Activated gamma-delta T cell (primary cell): ENCODE results near the gene RPRD2.
"Not testable (repeated sequence)": the region's sequence is repeated elsewhere in the genome, so short reads cannot be mapped to it uniquely, and the experiment has no call there.

Experiments used
- DNase-seq: peaks from one replicate; lab custom pipeline; 2025; lab: John Stamatoyannopoulos, UW

RPRD2 gene

GRCh38 chr1:150389650-150390049 is 25.7 kb downstream of the RPRD2 start:
- no peak for DNase-seq

DNA sequence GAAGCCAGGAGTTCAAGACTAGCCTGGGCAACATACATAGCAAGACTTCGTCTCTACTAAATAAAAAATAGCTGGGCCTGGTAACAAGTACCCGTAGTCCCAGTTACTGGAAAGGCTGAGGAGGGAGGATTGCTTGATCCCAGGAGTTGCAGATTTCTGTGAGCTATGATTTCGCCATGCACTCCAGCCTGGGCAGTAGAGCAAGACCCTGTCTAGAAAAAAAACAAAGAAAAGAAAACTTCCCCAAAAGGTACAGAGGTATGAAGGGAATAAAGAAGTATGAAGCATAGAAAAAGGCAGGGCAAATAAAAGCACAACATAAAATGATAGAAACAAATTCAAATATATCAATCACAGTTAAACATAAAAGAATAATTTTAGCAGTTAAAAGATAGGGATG is 28.7 kb downstream of the RPRD2 start:
- DNase-seq = no peak

- not testable (repeated sequence) for DNase-seq
Observed at GRCh38 chr1:150395115-150395514, 31.2 kb downstream of the RPRD2 start.

DNA sequence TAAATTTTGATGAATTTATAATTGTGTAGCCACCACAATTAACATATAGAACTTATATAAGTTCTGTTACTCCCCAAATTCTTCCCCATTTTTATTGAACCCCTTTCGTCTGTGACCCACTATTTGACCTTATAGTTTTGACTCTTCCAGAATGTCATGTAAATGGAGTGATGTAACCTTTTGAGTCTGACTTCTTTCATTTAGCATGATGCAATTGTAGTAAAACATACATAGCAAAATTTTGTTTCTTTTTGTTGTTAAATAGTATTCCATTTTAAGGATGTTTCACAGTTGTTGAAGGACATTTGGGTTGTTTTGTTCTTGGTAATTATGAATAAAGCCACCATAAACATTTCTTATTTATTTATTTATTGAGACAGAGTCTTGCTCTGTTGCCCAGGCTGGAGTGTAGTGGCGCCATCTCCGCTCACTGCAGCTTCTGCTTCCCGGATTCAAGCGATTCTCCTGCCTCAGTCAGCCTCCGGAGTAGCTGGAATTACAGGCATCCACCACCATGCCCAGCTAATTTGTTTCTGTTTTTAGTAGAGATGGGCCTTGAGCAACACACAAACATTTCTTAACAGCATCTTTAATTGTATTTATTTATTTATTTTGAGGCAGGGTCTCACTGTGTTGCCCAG is 33.6 kb downstream of the RPRD2 start:
- DNase-seq = no peak

DNA sequence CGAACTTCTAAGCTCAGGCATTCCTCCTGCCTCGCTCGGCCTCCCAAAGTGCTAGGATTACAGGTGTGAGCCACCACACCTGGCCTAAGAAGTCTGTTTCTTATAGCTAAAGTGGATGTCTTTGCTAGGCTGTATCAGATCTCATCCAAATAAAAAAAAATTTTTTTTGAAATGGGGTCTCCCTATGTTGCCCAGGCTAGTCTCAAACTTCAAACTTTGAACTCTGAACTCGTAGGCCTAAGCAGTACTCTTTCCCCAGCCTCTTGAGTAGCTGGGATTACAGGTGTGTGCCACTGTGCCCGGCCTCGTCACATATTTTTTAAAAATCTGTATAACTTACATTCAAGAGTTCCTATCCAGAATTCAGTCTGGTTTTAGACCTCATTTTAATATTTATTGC is 40.5 kb downstream of the RPRD2 start:
- DNase-seq = no peak

- no peak for DNase-seq
Observed at GRCh38 chr1:150405660-150406059, 41.7 kb downstream of the RPRD2 start.

- DNase-seq = no peak
Observed at GRCh38 chr1:150406483-150406882, 42.5 kb downstream of the RPRD2 start.

DNA sequence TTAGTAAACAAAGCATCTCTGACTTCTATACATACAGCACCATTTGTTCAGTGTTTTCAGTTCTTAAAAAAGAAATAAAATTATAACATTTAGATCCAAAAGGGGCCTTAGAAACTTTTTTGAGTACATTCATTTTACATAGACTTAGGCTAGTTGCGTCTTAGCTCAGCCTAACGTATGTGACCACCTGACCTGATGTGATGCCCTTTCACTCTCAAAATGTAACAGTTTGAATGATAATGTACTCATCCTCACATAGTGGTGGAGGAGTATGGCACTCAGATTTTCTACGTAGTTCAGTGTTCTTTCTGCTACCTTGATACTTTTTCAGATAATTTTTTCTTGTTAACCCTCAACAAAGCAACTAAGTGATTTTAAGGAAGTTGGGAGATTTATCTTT is 43.4 kb downstream of the RPRD2 start:
- no peak for DNase-seq

GRCh38 chr1:150408800-150409199 is 44.9 kb downstream of the RPRD2 start:
- no peak for DNase-seq

DNA sequence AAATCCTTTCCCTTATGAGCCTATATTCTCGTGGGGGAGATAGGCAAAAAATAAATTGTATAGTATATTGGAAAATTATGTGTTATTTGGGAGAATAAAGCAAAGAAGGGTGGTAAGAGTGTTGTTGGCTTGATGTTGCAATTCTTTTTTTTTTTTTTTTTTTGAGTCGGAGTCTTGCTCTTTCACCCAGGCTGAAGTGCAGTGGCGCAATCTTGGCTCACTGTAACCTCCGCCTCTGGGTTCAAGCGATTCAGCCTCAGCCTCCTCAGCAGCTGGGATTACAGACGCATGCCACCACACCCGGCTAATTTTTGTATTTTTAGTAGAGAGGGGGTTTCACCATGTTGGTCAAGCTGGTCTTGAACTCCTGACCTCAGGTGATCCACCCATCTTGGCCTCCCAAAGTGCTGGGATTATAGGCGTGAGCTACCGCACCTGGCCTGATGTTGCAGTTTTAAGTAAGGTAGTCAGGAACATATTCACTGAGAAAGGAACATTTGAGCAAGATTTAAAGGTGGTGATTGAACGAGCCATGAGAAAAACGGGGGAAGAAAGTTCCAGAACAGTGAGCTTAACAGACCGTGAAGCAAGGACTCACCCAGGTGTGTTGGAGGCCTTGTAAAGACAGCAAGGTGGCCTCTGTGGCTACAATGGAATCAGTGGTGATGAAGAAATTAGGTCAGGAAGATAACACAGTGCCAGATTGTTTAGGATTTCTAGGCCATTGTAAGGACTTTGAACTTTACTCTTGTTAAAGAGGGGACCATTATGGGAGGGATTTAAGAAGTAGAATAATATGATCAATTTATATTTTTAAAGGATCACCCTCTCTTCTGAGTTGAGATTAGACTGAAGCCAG is 45.8 kb downstream of the RPRD2 start:
- no peak for DNase-seq

DNA sequence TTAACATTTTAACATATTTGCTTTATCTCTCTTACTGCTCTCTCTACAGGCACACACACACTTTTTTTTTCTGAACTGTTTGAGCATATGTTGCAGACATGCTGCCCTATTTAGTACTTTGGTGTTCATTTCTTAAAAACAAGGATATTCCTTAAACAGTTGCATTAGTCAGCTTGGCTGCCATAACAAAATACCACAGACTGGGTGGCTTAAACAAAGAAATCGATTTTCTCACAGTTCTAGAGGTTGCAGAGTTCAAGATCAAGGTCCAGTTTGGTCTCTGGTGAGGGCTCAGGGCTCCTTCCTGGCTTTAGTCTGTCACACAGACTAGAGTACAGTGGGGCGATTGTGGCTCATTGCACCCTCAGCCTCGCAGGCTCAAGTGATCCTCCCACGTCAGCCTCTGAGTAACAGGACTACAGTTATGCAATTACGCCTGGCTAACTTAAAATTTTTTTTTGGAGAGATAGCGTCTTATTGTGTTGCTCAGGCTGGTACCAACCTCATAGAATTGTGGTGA is 46.7 kb downstream of the RPRD2 start:
- no peak for DNase-seq

GRCh38 chr1:150414592-150414991 is 50.6 kb downstream of the RPRD2 start:
- no peak for DNase-seq

DNA sequence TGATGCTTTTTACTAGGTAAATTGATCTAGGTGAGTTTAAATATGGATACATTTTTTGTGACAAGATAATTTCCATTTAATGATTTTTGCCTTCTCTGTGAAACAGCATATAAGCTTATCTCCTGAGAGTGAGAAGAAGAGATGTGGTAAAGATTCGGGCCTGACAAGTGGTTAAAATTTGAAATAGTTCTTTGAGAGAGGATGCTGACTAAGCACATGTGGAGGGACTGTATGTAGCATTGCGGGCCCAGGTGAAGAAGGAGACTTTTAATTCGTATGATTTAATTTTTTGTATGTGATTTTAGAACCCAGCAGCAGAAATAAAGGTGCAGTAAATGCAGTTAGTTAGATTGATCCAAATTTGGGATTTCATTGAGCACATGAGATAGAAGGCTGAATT is 51.9 kb downstream of the RPRD2 start:
- no peak for DNase-seq

DNA sequence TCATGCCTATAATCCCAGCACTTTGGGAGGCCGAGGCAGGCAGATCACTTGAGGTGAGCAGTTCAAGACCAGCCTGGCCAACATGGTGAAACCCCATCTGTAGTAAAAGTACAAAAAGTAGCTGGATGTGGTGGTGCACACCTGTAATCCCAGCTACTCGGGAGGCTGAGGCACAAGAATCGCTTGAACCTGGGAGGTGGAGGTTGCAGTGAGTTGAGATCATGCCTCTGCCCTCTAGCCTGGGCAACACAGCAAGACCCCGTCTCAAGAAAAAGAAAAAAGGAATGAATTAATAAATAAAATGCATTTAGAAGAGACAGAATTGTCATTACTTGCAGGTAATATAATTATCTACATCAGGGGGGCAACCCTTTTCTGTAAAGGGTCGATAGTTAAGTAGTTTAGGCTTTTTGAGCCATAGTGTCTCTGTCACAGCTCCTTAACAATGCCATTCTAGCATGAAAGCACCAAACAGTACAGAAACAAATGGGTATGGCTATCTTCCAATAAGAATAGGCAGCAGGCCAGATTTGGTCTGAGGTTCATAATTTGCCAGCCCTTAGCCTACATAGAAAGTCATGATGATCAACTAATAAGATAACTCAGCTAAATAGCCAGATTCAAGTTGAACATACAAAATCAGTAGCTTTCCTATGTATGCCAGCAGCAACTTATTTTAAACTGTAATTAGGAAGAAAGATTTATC is 56.8 kb downstream of the RPRD2 start:
- DNase-seq = no peak

GRCh38 chr1:150422541-150422940 is 58.6 kb downstream of the RPRD2 start:
- DNase-seq = no peak

- DNase-seq = no peak
Observed at GRCh38 chr1:150429805-150430204, 65.9 kb downstream of the RPRD2 start.

- no peak for DNase-seq
Observed at GRCh38 chr1:150441121-150441520, 77.2 kb downstream of the RPRD2 start.

DNA sequence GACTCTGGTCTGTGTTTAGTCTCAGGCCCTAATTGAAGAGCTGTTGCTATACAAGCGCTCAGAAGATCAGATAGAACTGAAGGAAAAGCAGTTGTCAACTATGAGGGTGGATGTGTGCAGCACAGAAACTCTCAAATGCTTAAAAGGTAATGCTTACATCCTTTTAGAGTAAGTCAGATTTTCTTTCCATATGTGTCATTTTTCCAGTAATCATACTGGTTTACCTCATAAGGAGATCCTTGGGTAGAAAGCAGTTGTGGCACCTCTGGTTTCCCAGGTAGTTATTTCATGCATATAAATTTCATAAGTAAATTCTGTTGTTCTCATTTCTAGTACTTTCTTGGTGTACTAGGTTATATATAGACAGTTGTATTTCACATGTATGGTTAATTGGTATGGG is 80.3 kb downstream of the RPRD2 start:
- no peak for DNase-seq

GRCh38 chr1:150456146-150456647 is 92.2 kb downstream of the RPRD2 start:
- DNase-seq = no peak

DNA sequence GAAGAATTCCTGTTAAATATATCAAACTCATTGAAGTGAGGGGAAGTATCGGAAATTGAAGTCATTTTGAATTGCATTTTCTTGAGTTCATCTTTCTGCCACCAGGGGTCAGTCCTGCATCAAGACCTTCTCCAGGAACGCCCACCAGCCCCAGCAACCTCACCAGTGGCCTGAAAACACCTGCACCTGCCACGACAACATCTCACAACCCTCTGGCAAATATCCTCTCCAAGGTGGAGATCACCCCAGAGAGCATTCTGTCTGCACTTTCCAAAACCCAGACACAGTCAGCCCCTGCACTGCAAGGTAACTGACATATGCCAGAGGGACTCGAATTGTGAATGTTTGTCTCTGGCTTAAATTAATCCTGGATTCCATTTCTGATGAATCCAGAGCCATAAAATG is 100.5 kb downstream of the RPRD2 start:
- DNase-seq = no peak

DNA sequence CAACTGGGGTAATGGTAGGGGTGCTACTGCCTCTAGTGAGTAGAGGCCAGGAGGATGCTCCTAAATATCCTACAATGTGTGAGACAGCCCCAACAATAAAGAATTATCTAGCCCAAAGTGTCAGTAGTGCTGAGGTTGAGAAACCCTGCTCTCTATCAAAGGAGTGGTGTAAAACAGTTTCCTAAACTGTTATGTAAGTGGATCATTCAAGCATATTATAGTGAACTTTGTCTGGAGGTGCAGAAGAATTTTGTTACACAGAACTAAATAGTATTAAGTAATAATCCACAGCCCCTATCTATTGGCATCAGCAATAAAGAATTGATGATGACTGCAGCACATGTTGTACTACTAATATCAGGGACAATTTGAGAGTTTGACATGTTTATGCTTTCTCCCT is 103.0 kb downstream of the RPRD2 start:
- DNase-seq = no peak

DNA sequence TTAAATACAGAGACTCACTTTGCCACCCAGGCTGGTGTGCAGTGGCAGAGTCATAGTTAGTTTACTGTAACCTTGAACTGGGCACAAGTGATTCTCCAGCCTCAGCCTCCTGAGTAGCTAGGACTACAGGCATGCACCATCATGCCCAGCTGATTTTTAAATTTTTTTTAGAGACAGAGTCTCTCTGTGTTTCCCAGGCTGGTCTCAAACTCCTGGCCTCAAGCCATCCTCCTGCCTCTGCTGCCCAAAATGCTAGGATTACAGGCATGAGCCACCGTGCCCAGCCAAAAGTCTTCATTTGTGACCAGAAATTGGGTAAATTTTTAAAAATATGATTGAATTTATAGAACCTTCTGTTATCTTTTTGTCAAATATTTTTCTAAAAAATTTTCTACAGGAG is 105.3 kb downstream of the RPRD2 start:
- no peak for DNase-seq
